Stomach (tissue), 4 donors: ENCODE data around the gene CHERP.

Source experiments
- CTCF ChIP-seq, 7 experiments: fragments of 450-650 bp in 4 of 7; fragments of 200-600 bp in 3 of 7; sonication (generic) in 3 of 7; IDR thresholded peaks; one replicate each; pipeline ENCODE4 v1.5.1; 2016 to 2019; ENCODE audit warnings: antibody characterized with exemption in 7 of 7, control low read depth in 2 of 7, mild to moderate bottlenecking in 1 of 7
- POLR2A ChIP-seq, 4 donors: fragments of 450-650 bp; IDR thresholded peaks; one replicate each; pipeline ENCODE4 v1.6.1; 2016; ENCODE audit warnings: antibody characterized with exemption in 4 of 4, control low read depth in 2 of 4, mild to moderate bottlenecking in 1 of 4, moderate library complexity in 1 of 4
- POLR2AphosphoS5 ChIP-seq, 3 donors: sonication (generic); formaldehyde crosslinking; IDR thresholded peaks; one replicate each; pipeline ENCODE4 v1.6.1; 2016; ENCODE audit warnings: antibody characterized with exemption in 3 of 3

GRCh38 chr19:16571822-16572331, 29.6 kb upstream of the CHERP start:
- TF ChIP-seq CTCF (IDR thresholded peaks at IDR 0.05): no peak
- no peak for TF ChIP-seq POLR2AphosphoS5 (IDR thresholded peaks at IDR 0.05)
- TF ChIP-seq POLR2A (IDR thresholded peaks at IDR 0.05): no peak
